Mesenchymal stem cell (in vitro differentiated cells and primary cell): ENCODE measurements around the gene IFNL3.

Experiments
- DNase-seq: peaks from one replicate; pipeline ENCODE4 v3.0.0-alpha.2; 2013
- H2AFZ ChIP-seq: one replicate; pipeline ENCODE4 v1.6.1; 2013; ENCODE audit warnings: low read depth, mild to moderate bottlenecking, control low read depth, inconsistent platforms, low read length, moderate library complexity
- H2AK5ac ChIP-seq: 2 replicates; pipeline ENCODE4 v1.6.1; 2013; ENCODE audit warnings: low read length, moderate library complexity, mild to moderate bottlenecking, inconsistent platforms; ENCODE audit not compliant: severe bottlenecking
- H2BK120ac ChIP-seq: one replicate; pipeline ENCODE4 v1.6.1; 2013; ENCODE audit warnings: low read depth, mild to moderate bottlenecking, inconsistent platforms, low read length, moderate library complexity
- H2BK12ac ChIP-seq, 2 experiments: one replicate each; pipeline ENCODE4 v1.6.1; 2013; ENCODE audit warnings: inconsistent platforms in 2 of 2, low read length in 2 of 2, mild to moderate bottlenecking in 2 of 2, moderate library complexity in 2 of 2, control low read depth in 1 of 2
- H2BK15ac ChIP-seq: one replicate; pipeline ENCODE4 v1.6.1; 2013; ENCODE audit warnings: mild to moderate bottlenecking, low read depth, inconsistent platforms; ENCODE audit not compliant: poor library complexity, severe bottlenecking
- H2BK5ac ChIP-seq: 2 replicates; pipeline ENCODE4 v1.6.1; 2013; ENCODE audit warnings: low read depth, mild to moderate bottlenecking, low read length, control low read depth, inconsistent platforms; ENCODE audit not compliant: poor library complexity, severe bottlenecking
- H3K14ac ChIP-seq, 2 experiments: one replicate each; pipeline ENCODE4 v1.6.1; 2013; ENCODE audit warnings: inconsistent platforms in 2 of 2, low read length in 2 of 2, control low read depth in 1 of 2, mild to moderate bottlenecking in 1 of 2, moderate library complexity in 1 of 2
- H3K18ac ChIP-seq, 2 experiments: one replicate each; pipeline ENCODE4 v1.6.1; 2013; ENCODE audit warnings: inconsistent platforms in 2 of 2, low read length in 2 of 2, control low read depth in 1 of 2, low read depth in 1 of 2, mild to moderate bottlenecking in 1 of 2
- H3K23ac ChIP-seq, 2 experiments: one replicate each; pipeline ENCODE4 v1.6.1; 2013; ENCODE audit warnings: inconsistent platforms in 2 of 2, low read length in 2 of 2, mild to moderate bottlenecking in 2 of 2, moderate library complexity in 2 of 2, control low read depth in 1 of 2
- H3K27ac ChIP-seq: 2 replicates; pipeline ENCODE4 v1.5.1; 2013; ENCODE audit warnings: mild to moderate bottlenecking, moderate library complexity, low read length, control low read depth, inconsistent platforms; ENCODE audit not compliant: poor library complexity, severe bottlenecking
- H3K27me3 ChIP-seq, 2 experiments: 2 replicates each; pipeline versions ENCODE4 v1.6.1 to v1.7.0; 2013; ENCODE audit warnings: low read length in 2 of 2, mild to moderate bottlenecking in 2 of 2, moderate library complexity in 2 of 2, control low read depth in 1 of 2, inconsistent platforms in 1 of 2; ENCODE audit not compliant: control insufficient read depth in 1 of 2, insufficient read depth in 1 of 2
- H3K36me3 ChIP-seq, 2 experiments: 2 replicates each; pipeline versions ENCODE4 v1.6.1 to v1.7.0; 2013; ENCODE audit warnings: low read length in 2 of 2, control low read depth in 1 of 2, inconsistent platforms in 1 of 2, low read depth in 1 of 2, mild to moderate bottlenecking in 1 of 2; ENCODE audit not compliant: insufficient read depth in 2 of 2, control insufficient read depth in 1 of 2
- H3K4ac ChIP-seq, 2 experiments: one replicate each; pipeline ENCODE4 v1.6.1; 2013; ENCODE audit warnings: inconsistent platforms in 2 of 2, low read length in 2 of 2, mild to moderate bottlenecking in 2 of 2, moderate library complexity in 2 of 2, control low read depth in 1 of 2, low read depth in 1 of 2
- H3K4me1 ChIP-seq: 2 replicates; pipeline ENCODE4 v1.6.1; 2013; ENCODE audit warnings: low read depth, low read length, control low read depth; ENCODE audit not compliant: control insufficient read depth, insufficient read depth
- H3K4me2 ChIP-seq: 2 replicates; pipeline ENCODE4 v1.6.1; 2013; ENCODE audit warnings: low read length, mild to moderate bottlenecking, inconsistent platforms; ENCODE audit not compliant: poor library complexity, severe bottlenecking
- H3K4me3 ChIP-seq, 2 experiments: 2 replicates each; pipeline versions ENCODE4 v1.5.1 to v1.7.0; 2013; ENCODE audit warnings: low read length in 2 of 2, mild to moderate bottlenecking in 2 of 2, control low read depth in 1 of 2, low read depth in 1 of 2; ENCODE audit not compliant: insufficient read depth in 1 of 2
- H3K79me1 ChIP-seq: replicated peaks from 2 replicates; pipeline ENCODE4 v1.6.1; 2013; ENCODE audit warnings: mild to moderate bottlenecking, control low read depth, low read length, inconsistent platforms; ENCODE audit not compliant: poor library complexity, severe bottlenecking
- H3K9ac ChIP-seq: 2 replicates; pipeline ENCODE4 v1.7.0; 2013; ENCODE audit warnings: mild to moderate bottlenecking, low read length, moderate library complexity
- H3K9me3 ChIP-seq: 2 replicates; pipeline ENCODE4 v1.7.0; 2013; ENCODE audit warnings: mild to moderate bottlenecking, low read length; ENCODE audit not compliant: control insufficient read depth
- H4K8ac ChIP-seq: one replicate; pipeline ENCODE4 v1.6.1; 2013; ENCODE audit warnings: inconsistent platforms, mild to moderate bottlenecking, low read length, moderate library complexity
- H4K91ac ChIP-seq: one replicate; pipeline ENCODE4 v1.6.1; 2013; ENCODE audit warnings: mild to moderate bottlenecking, low read length, inconsistent platforms
- WGBS: methylation state at CpG from one replicate; pipeline ENCODE4 v1.1.7; 2013; ENCODE audit warnings: mixed read lengths; 5-methylcytosine and 5-hydroxymethylcytosine counted together

IFNL3 gene

GRCh38 chr19:39265321-39265916 lies 20.6 kb upstream of the IFNL3 start:
- Histone ChIP-seq H2BK120ac (no peak overlapping the region), H3K4me3 (no peak overlapping the region), H3K4me2 (no peak overlapping the region), H3K9me3 (no peaks in the 10 kb centered on the region), H2AK5ac (no peak overlapping the region), H3K4ac (no peak overlapping the region), H2BK12ac (no peak overlapping the region), H2BK15ac (no peak overlapping the region), H3K18ac (no peak overlapping the region), H4K91ac (no peak overlapping the region), H3K23ac (no peak overlapping the region), H2AFZ (no peak overlapping the region), H3K14ac (no peak overlapping the region), H3K27me3 (peaks cover 53 to 60% of the 10 kb centered on the region in 2 experiments), H3K79me1 (no peaks in the 10 kb centered on the region), H3K36me3 (no peaks in the 10 kb centered on the region), H3K9ac (no peak overlapping the region), H4K8ac (no peak overlapping the region), H3K4me1 (peaks cover 5% of the 10 kb centered on the region), H2BK5ac (no peak overlapping the region), H3K27ac (no peak overlapping the region)
- DNase-seq = no peak
- WGBS = 62% methylated on average over 39 of the region's 39 CpGs

GRCh38 chr19:39264306-39265290 lies 19.8 kb upstream of the IFNL3 start:
- Histone ChIP-seq H3K36me3 (no peaks in the 10 kb centered on the region), H3K27me3 (peaks cover 49 to 63% of the 10 kb centered on the region in 2 experiments), H3K9ac (no peak overlapping the region), H2BK5ac (no peak overlapping the region), H3K23ac (no peak overlapping the region), H4K91ac (no peak overlapping the region), H3K9me3 (no peaks in the 10 kb centered on the region), H3K14ac (no peak overlapping the region), H3K4me3 (peak overlapping the region in 1 of 2 experiments; percentile 4), H3K4ac (no peak overlapping the region), H2AK5ac (no peak overlapping the region), H2BK12ac (no peak overlapping the region), H4K8ac (no peak overlapping the region), H3K18ac (no peak overlapping the region), H2BK15ac (no peak overlapping the region), H3K4me2 (no peak overlapping the region), H2BK120ac (no peak overlapping the region), H2AFZ (no peak overlapping the region), H3K79me1 (no peaks in the 10 kb centered on the region), H3K4me1 (peaks cover 5% of the 10 kb centered on the region), H3K27ac (no peak overlapping the region)
- no peak for DNase-seq
- 9% methylated on average over 100 of the region's 102 CpGs for WGBS

GRCh38 chr19:39263912-39264305 lies 19.1 kb upstream of the IFNL3 start:
- no peak overlapping the region for H3K14ac ChIP-seq
- no peak overlapping the region for H3K4ac ChIP-seq
- H4K91ac ChIP-seq = no peak overlapping the region
- H4K8ac ChIP-seq = peak overlapping the region; percentile 7
- no peak overlapping the region for H2AFZ ChIP-seq
- H2BK15ac ChIP-seq = no peak overlapping the region
- H2BK120ac ChIP-seq = no peak overlapping the region
- no peak overlapping the region for H3K18ac ChIP-seq
- WGBS = 16% methylated on average over 17 of the region's 17 CpGs
- H3K9me3 ChIP-seq = no peaks in the 10 kb centered on the region
- H2BK12ac ChIP-seq = no peak overlapping the region
- H2AK5ac ChIP-seq = no peak overlapping the region
- H3K27ac ChIP-seq = no peak overlapping the region
- H2BK5ac ChIP-seq = no peak overlapping the region
- H3K36me3 ChIP-seq = no peaks in the 10 kb centered on the region
- no peaks in the 10 kb centered on the region for H3K79me1 ChIP-seq
- no peak for DNase-seq
- H3K4me3 ChIP-seq = peak overlapping the region in 1 of 2 experiments; percentile 4
- H3K9ac ChIP-seq = no peak overlapping the region
- H3K4me2 ChIP-seq = no peak overlapping the region
- H3K23ac ChIP-seq = no peak overlapping the region
- peaks cover 44 to 67% of the 10 kb centered on the region in 2 experiments for H3K27me3 ChIP-seq
- peaks cover 5% of the 10 kb centered on the region for H3K4me1 ChIP-seq

GRCh38 chr19:39262496-39262895 lies 17.7 kb upstream of the IFNL3 start:
- Histone ChIP-seq H4K8ac (no peak overlapping the region), H3K9me3 (no peaks in the 10 kb centered on the region), H2AFZ (no peak overlapping the region), H2BK120ac (no peak overlapping the region), H3K4me1 (peaks cover 5% of the 10 kb centered on the region), H3K27me3 (peaks cover 41 to 76% of the 10 kb centered on the region in 2 experiments), H3K27ac (no peak overlapping the region), H3K14ac (no peak overlapping the region), H4K91ac (no peak overlapping the region), H3K9ac (no peak overlapping the region), H2BK12ac (no peak overlapping the region), H3K36me3 (no peaks in the 10 kb centered on the region), H2BK5ac (no peak overlapping the region), H3K4me3 (no peak overlapping the region), H3K79me1 (no peaks in the 10 kb centered on the region), H3K4ac (no peak overlapping the region), H2BK15ac (no peak overlapping the region), H3K23ac (no peak overlapping the region), H3K18ac (no peak overlapping the region), H2AK5ac (no peak overlapping the region), H3K4me2 (no peak overlapping the region)
- WGBS = 90% methylated on average over 3 of the region's 4 CpGs
- DNase-seq = no peak
